T-cell (primary cell): ENCODE data around the gene TMEM86A. TPM values are rescaled to one million over a fixed set of nuclear protein-coding genes. Genes with fewer than 3 reads are reported as not detected.
"Not testable (repeated sequence)": the region's sequence is repeated elsewhere in the genome, so short reads cannot be mapped to it uniquely, and the experiment has no call there.

Experiments used
- ATAC-seq, 4 experiments: fragments of 200-7000 bp in 3 of 4; fragments of 150-1000 bp in 1 of 4; cut with Tn5 transposase; replicated peaks in 1 of 4; 1 replicate in 3 of 4; 2 replicates in 1 of 4; pipeline ENCODE4 v1.10.0; 2021; ENCODE audit warnings: moderate library complexity in 3 of 4, mild to moderate bottlenecking in 2 of 4, moderate number of reproducible peaks in 1 of 4
- CTCF ChIA-PET, 2 donors: fragments of 300-600 bp; sonication (Branson Sonifier 250); formaldehyde crosslinking; loops; one replicate each; lab custom pipeline; 2022; ENCODE audit warnings: antibody characterized with exemption in 2 of 2; lab: Charles Lee
- POLR2A ChIA-PET, 2 donors: fragments of 300-600 bp; sonication (Branson Sonifier 250); formaldehyde crosslinking; loops; one replicate each; lab custom pipeline; 2022; ENCODE audit warnings: antibody characterized with exemption in 2 of 2; lab: Charles Lee
- DNase-seq, 35 experiments: peaks; one replicate each; pipeline versions ENCODE4 v3.0.0 to v3.0.0-alpha.2; 2013 to 2023
- H3K27ac ChIP-seq: one replicate; pipeline ENCODE4 v1.5.1; 2013; ENCODE audit warnings: low read length
- H3K27me3 ChIP-seq, 2 experiments: replicated peaks in 1 of 2; 1 replicate in 1 of 2; 2 replicates in 1 of 2; pipeline versions ENCODE4 v1.6.1 to v1.7.0; 2013; ENCODE audit warnings: low read length in 1 of 2, mixed read lengths in 1 of 2; ENCODE audit not compliant: control insufficient read depth in 2 of 2, insufficient read depth in 2 of 2; ENCODE audit errors: extremely low read depth in 1 of 2
- H3K36me3 ChIP-seq, 2 donors: 1 replicate in 1 of 2; 2 replicates in 1 of 2; pipeline versions ENCODE4 v1.6.1 to v1.7.0; 2013; ENCODE audit warnings: low read length in 1 of 2; ENCODE audit not compliant: control insufficient read depth in 2 of 2, insufficient read depth in 1 of 2; ENCODE audit errors: extremely low read depth in 1 of 2
- H3K4me1 ChIP-seq, 2 experiments: 1 replicate in 1 of 2; 2 replicates in 1 of 2; pipeline versions ENCODE4 v1.6.1 to v1.7.0; 2013; ENCODE audit warnings: low read length in 2 of 2, mixed read lengths in 1 of 2; ENCODE audit not compliant: insufficient read depth in 2 of 2, control insufficient read depth in 1 of 2; ENCODE audit errors: extremely low read depth in 1 of 2
- H3K4me3 ChIP-seq, 2 donors: 1 replicate in 1 of 2; 2 replicates in 1 of 2; pipeline versions ENCODE4 v1.5.1 to v1.7.0; 2013; ENCODE audit warnings: mild to moderate bottlenecking in 2 of 2, low read length in 1 of 2, moderate library complexity in 1 of 2; ENCODE audit not compliant: control insufficient read depth in 1 of 2; ENCODE audit errors: extremely low read depth in 1 of 2
- H3K9me3 ChIP-seq: 2 replicates; pipeline ENCODE4 v1.7.0; 2013
- H3K27ac Mint-ChIP-seq, 2 donors: one replicate each; pipeline ENCODE4 v1.8.0; 2020 to 2021; ENCODE audit warnings: mild to moderate bottlenecking in 2 of 2, mixed read lengths in 2 of 2
- H3K27me3 Mint-ChIP-seq, 2 donors: one replicate each; pipeline ENCODE4 v1.8.0; 2021 to 2022; ENCODE audit warnings: mixed read lengths in 2 of 2
- H3K36me3 Mint-ChIP-seq: one replicate; pipeline ENCODE4 v1.8.0; 2021; ENCODE audit warnings: mixed read lengths
- H3K4me1 Mint-ChIP-seq, 3 donors: one replicate each; pipeline ENCODE4 v1.8.0; 2020 to 2022; ENCODE audit warnings: mixed read lengths in 3 of 3, mild to moderate bottlenecking in 1 of 3
- H3K4me3 Mint-ChIP-seq, 3 donors: one replicate each; pipeline ENCODE4 v1.8.0; 2020 to 2022; ENCODE audit warnings: mild to moderate bottlenecking in 3 of 3, mixed read lengths in 3 of 3, moderate library complexity in 3 of 3
- H3K9me3 Mint-ChIP-seq, 3 donors: one replicate each; pipeline ENCODE4 v1.8.0; 2020 to 2022; ENCODE audit warnings: mixed read lengths in 3 of 3
- WGBS: methylation state at CpG from one replicate; pipeline ENCODE4 v1.1.5; 2013; ENCODE audit warnings: missing lambda C conversion rate; ENCODE audit not compliant: insufficient coverage; 5-methylcytosine and 5-hydroxymethylcytosine counted together
- total RNA-seq, 35 experiments: library from RNA in 6 of 35; stranded (reverse) in 6 of 35; fragments of 120-200 nt in 1 of 35; gene quantifications; one replicate each; pipeline versions ENCODE4 v1.2.1 to v1.2.4 and lab custom pipeline; 2013 to 2026

TMEM86A gene
- total RNA-seq, 5 donors from 2014 or later (not counting 1 experiment from before 2014, with no cell fraction given) = 2.5 to 6.8 (median 3.5) TPM

DNA sequence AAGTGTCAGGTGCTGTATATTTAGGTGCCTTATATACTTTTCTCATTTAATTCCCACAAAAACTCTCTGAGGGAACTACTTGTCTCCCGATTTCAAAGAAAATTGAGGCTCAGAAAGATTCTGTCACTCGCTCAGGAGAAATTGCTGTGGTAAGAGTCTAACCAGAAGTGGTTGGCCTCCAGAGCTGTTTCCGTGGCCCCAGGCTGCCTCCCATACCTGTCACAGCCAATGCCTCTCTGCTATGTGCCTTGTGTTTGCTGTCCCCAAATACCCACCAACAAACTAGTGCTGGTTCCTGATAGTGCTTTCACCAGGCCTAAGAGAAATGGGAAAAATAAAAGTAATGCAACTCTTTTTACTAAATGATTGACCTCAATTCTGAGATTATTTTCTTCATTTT is 21.0 kb upstream of the TMEM86A start:
- no peak overlapping the region for H3K27ac Mint-ChIP-seq
- no peak for ATAC-seq
- DNase-seq = no peak
- peaks cover 16 to 22% (median 16%) of the 10 kb centered on the region in 3 donors for H3K4me1 Mint-ChIP-seq
- H3K36me3 Mint-ChIP-seq = no peaks in the 10 kb centered on the region
- Histone ChIP-seq H3K9me3 (no peaks in the 10 kb centered on the region), H3K4me1 (peaks cover 2 to 7% of the 10 kb centered on the region in 2 experiments), H3K4me3 (no peak overlapping the region), H3K36me3 (no peaks in the 10 kb centered on the region), H3K27ac (no peak overlapping the region), H3K27me3 (no peaks in the 10 kb centered on the region)
- POLR2A ChIA-PET = interaction anchor here in 1 of 2 donors (0.6 kb wide), 1 partner anchor 9 kb away, joined by 4 read pairs; no protein-coding TSS in a partner anchor
- H3K4me3 Mint-ChIP-seq = no peak overlapping the region
- no peaks in the 10 kb centered on the region for H3K27me3 Mint-ChIP-seq
- CTCF ChIA-PET = interaction anchor here in 1 of 2 donors (0.6 kb wide), 1 partner anchor 604 kb away, joined by 3 read pairs; no protein-coding TSS in a partner anchor
- H3K9me3 Mint-ChIP-seq = no peaks in the 10 kb centered on the region
- 76% methylated on average over 2 of the region's 3 CpGs for WGBS

DNA sequence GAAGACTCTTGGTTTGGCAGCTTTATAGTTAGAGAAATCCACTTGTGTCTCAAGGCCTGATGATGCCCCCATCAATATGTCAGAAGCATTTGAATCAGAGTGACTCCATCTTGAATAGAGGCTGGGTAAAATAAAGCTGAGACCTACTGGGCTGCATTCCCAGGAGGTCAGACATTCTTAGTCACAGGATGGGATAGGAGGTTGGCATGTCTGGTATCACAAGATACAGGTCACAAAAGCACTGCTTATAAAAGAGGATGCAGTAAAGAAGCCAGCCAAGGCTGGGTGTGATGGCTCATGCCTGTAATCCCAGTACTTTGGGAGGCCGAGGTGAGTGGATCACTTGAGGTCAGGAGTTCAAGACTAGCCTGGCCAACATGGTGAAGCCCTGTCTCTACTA is 16.6 kb upstream of the TMEM86A start:
- POLR2A ChIA-PET, CTCF ChIA-PET, H3K4me1 ChIP-seq, H3K27me3 ChIP-seq, H3K4me3 ChIP-seq, DNase-seq, H3K9me3 ChIP-seq, H3K4me3 Mint-ChIP-seq, H3K27ac Mint-ChIP-seq, H3K36me3 Mint-ChIP-seq, ATAC-seq, H3K27ac ChIP-seq, H3K9me3 Mint-ChIP-seq, H3K27me3 Mint-ChIP-seq, H3K36me3 ChIP-seq: not testable (repeated sequence)
- H3K4me1 Mint-ChIP-seq = peaks cover 7 to 10% (median 7%) of the 10 kb centered on the region in 3 donors
- 91% methylated on average over 1 of the region's 1 CpG for WGBS

DNA sequence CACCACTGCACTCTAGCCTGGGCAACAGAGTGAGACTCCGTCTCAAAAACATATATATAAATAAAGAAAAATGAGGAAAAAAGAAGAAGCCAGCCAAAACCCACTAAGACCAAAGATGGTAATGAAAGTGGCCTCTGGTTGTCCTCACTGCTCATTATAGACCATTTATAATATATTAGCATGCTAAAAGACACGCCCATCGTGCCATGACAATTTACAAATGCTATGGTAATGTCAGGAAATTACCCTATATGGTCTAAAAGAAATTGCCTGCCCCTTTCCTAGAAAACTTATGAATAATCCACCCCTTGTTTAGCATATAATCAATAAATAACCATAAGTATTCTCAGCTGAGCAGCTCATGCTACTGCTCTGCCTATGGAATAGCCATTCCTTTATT is 16.1 kb upstream of the TMEM86A start:
- no peak for DNase-seq
- no peak overlapping the region for H3K4me3 ChIP-seq
- WGBS = no CpG with 5 or more reads among the region's 3 CpGs
- H3K9me3 ChIP-seq = no peaks in the 10 kb centered on the region
- H3K4me1 Mint-ChIP-seq = peaks cover 6 to 10% (median 7%) of the 10 kb centered on the region in 3 donors
- H3K36me3 Mint-ChIP-seq = no peaks in the 10 kb centered on the region
- ChIA-PET POLR2A (no interaction called here), CTCF (no interaction called here)
- no peaks in the 10 kb centered on the region for H3K36me3 ChIP-seq
- H3K9me3 Mint-ChIP-seq = no peaks in the 10 kb centered on the region
- H3K4me1 ChIP-seq = peaks cover 0 to 2% of the 10 kb centered on the region in 2 experiments
- H3K27ac ChIP-seq = no peak overlapping the region
- no peak for ATAC-seq
- H3K27me3 Mint-ChIP-seq = no peaks in the 10 kb centered on the region
- H3K27ac Mint-ChIP-seq = no peak overlapping the region
- H3K4me3 Mint-ChIP-seq = no peak overlapping the region
- H3K27me3 ChIP-seq = no peaks in the 10 kb centered on the region

DNA sequence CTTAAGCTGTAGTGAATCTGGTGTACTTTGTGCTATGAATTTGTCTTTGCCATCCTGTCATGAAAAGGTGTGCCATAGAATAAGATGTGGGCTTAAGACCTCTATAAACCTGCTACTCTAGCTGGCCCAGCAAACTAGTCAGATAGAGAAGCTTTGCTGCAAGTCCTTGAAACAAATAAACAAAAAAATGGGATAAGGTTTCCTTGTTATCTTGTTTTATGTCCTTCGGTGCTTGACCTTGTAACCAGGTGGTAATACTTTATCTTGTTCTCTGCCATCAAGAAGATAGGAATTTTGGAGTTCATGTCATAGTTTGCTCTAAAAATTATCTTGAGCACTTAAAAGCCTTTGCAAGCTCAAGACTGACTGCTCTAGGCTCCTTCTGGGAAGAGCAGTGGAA is 14.3 kb upstream of the TMEM86A start:
- Histone ChIP-seq H3K27me3 (no peaks in the 10 kb centered on the region), H3K36me3 (no peaks in the 10 kb centered on the region), H3K4me1 (no peaks in the 10 kb centered on the region), H3K4me3 (no peak overlapping the region), H3K9me3 (no peaks in the 10 kb centered on the region), H3K27ac (no peak overlapping the region)
- no peak for DNase-seq
- Mint-ChIP-seq H3K4me1 (peaks cover 4% of the 10 kb centered on the region in 3 donors), H3K27me3 (no peaks in the 10 kb centered on the region), H3K9me3 (no peaks in the 10 kb centered on the region), H3K27ac (no peak overlapping the region), H3K36me3 (no peaks in the 10 kb centered on the region), H3K4me3 (no peak overlapping the region)
- ChIA-PET POLR2A (interaction anchor here in 1 of 2 donors (0.6 kb wide), 1 partner anchor 1583 kb away, joined by 3 read pairs; no protein-coding TSS in a partner anchor), CTCF (interaction anchor here in 1 of 2 donors (1.1 kb wide), 1 partner anchor 39 kb away, joined by 3 read pairs; no protein-coding TSS in a partner anchor)
- WGBS = no CpG with 5 or more reads among the region's 1 CpG
- ATAC-seq = no peak

DNA sequence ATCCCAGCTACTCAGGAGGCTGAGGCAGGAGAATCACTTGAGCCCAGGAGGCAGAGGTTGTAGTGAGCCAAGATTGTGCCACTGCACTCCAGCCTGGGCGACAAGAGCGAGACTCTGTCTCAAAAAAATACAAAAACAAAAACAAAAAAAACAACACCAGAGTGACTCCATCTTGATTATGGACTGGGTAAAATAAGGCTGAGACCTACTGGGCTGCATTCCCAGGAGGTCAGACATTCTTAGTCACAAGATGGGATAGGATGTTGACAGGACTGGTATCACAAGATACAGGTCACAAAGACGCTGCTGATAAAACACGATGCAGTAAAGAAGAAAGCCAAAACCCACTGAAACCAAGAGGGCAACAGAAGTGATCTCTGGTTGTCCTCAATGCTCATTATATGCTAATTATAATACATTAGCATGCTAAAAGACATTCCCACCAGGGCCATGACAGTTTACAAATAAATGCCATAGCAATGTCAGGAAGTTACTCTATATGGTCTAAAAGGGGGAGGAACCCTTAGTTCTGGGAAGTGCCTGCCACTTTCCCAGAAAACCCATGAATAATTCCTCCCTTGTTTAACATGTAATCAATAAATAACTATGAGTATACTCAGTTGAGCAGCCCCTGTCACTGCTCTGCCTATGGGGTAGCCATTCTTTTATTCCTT is 7.0 kb upstream of the TMEM86A start:
- CTCF ChIA-PET = interaction anchor here in 1 of 2 donors (1.3 kb wide), 1 partner anchor 151 kb away, joined by 5 read pairs; no protein-coding TSS in a partner anchor
- H3K27me3 ChIP-seq, H3K27ac Mint-ChIP-seq, H3K36me3 ChIP-seq, H3K36me3 Mint-ChIP-seq, DNase-seq, POLR2A ChIA-PET, H3K27ac ChIP-seq, H3K4me3 ChIP-seq, H3K4me3 Mint-ChIP-seq, ATAC-seq, H3K27me3 Mint-ChIP-seq, H3K4me1 ChIP-seq, H3K9me3 Mint-ChIP-seq, H3K4me1 Mint-ChIP-seq, H3K9me3 ChIP-seq: not testable (repeated sequence)
- 80% methylated on average over 1 of the region's 4 CpGs for WGBS

DNA sequence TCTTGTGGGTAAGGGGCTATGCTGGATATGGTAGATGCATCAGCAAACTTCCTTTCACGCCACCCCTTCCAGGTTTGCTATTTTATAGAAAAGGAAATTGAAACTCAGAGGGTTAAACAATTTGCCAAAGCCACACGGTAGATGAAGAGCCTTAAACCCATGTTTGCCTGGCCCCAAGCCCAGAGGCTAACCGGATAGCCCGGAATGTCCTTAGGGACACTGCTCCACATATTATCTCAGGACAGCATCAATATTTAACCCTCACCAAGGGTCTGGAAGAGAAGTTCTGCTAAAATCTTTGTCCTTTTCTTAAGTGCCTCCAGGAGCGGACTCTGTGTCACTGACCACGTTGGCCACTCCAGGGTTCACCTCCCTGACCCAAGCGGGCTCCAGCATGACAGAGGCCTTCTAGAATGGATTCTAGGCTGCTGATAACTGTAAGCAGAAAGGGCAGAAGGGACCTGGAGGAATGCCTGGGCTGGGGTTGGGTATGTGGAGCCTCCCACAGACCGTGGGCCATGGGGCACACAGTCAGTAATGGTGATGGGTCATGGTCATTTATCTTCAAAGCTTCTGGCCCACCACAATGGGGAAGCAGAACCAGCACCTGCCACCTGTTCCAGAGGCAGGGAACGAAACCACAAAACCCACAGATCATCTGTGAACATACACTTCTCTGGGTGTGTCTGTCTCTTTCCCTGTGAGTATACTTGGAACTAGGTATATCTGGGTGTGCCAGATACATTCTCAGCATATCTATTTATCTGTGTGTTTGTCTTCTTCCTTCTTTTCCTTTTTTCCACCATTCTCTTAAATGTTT is 5.4 kb upstream of the TMEM86A start:
- H3K9me3 Mint-ChIP-seq = no peaks in the 10 kb centered on the region
- no peaks in the 10 kb centered on the region for H3K27me3 Mint-ChIP-seq
- POLR2A ChIA-PET = no interaction called here
- no peak overlapping the region for H3K4me3 Mint-ChIP-seq
- DNase-seq (no peak), ATAC-seq (no peak)
- no peaks in the 10 kb centered on the region for H3K9me3 ChIP-seq
- no peaks in the 10 kb centered on the region for H3K36me3 ChIP-seq
- WGBS = 92% methylated on average over 5 of the region's 9 CpGs
- H3K27ac ChIP-seq = no peak overlapping the region
- H3K4me3 ChIP-seq = no peak overlapping the region
- CTCF ChIA-PET = interaction anchor here in 1 of 2 donors (0.5 kb wide), 1 partner anchor 589 kb away, joined by 3 read pairs; no protein-coding TSS in a partner anchor
- peaks cover 0 to 1% of the 10 kb centered on the region in 2 experiments for H3K4me1 ChIP-seq
- no peaks in the 10 kb centered on the region for H3K36me3 Mint-ChIP-seq
- H3K27me3 ChIP-seq = no peaks in the 10 kb centered on the region
- H3K4me1 Mint-ChIP-seq = peaks cover 3 to 8% (median 4%) of the 10 kb centered on the region in 3 donors
- no peak overlapping the region for H3K27ac Mint-ChIP-seq
